ENCODE data around the gene SLC6A11.

- TF ChIP-seq, protein P1, sequence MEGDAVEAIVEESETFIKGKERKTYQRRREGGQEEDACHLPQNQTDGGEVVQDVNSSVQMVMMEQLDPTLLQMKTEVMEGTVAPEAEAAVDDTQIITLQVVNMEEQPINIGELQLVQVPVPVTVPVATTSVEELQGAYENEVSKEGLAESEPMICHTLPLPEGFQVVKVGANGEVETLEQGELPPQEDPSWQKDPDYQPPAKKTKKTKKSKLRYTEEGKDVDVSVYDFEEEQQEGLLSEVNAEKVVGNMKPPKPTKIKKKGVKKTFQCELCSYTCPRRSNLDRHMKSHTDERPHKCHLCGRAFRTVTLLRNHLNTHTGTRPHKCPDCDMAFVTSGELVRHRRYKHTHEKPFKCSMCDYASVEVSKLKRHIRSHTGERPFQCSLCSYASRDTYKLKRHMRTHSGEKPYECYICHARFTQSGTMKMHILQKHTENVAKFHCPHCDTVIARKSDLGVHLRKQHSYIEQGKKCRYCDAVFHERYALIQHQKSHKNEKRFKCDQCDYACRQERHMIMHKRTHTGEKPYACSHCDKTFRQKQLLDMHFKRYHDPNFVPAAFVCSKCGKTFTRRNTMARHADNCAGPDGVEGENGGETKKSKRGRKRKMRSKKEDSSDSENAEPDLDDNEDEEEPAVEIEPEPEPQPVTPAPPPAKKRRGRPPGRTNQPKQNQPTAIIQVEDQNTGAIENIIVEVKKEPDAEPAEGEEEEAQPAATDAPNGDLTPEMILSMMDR (IDR thresholded peaks at IDR 0.05), result peak in 2 of 5 experiments; percentile 19 to 25
- no peak for TF ChIP-seq POLR2A (IDR thresholded peaks at IDR 0.05)
Observed at GRCh38 chr3:10941972-10942371, 125.9 kb downstream of the SLC6A11 start.

All from tibial nerve (tissue), 3 donors.